Activated CD8-positive, alpha-beta memory T cell treated with anti-CD3 and anti-CD28 coated beads for 48 hours (primary cell): Measurements from ENCODE around the gene CMTM4.
"Not testable (repeated sequence)": the region's sequence is repeated elsewhere in the genome, so short reads cannot be mapped to it uniquely, and the experiment has no call there.

Source experiments
- DNase-seq, 3 experiments: peaks; one replicate each; pipeline ENCODE4 v3.0.0-alpha.2; 2020; ENCODE audit warnings: low read depth in 2 of 3, low spot score in 2 of 3

The CMTM4 gene

GRCh38 chr16:66596986-66597848, 99.3 kb downstream of the CMTM4 start:
- no peak for DNase-seq

GRCh38 chr16:66596559-66596958, 100.0 kb downstream of the CMTM4 start:
- not testable (repeated sequence) for DNase-seq

GRCh38 chr16:66594739-66595138, 101.8 kb downstream of the CMTM4 start:
- no peak for DNase-seq

GRCh38 chr16:66592814-66593213, 103.7 kb downstream of the CMTM4 start:
- DNase-seq, result no peak

- DNase-seq, result no peak
These were observed 104.3 kb downstream of the CMTM4 start for GRCh38 chr16:66592241-66592640.

GRCh38 chr16:66591018-66591417, 105.5 kb downstream of the CMTM4 start:
- DNase-seq, result no peak

GRCh38 chr16:66590322-66590721, 106.2 kb downstream of the CMTM4 start:
- DNase-seq, result no peak

- no peak for DNase-seq
These were observed 107.4 kb downstream of the CMTM4 start for GRCh38 chr16:66588981-66589713.

GRCh38 chr16:66587881-66588600, 108.5 kb downstream of the CMTM4 start:
- no peak for DNase-seq

GRCh38 chr16:66585481-66586239, 110.9 kb downstream of the CMTM4 start:
- DNase-seq, result no peak

GRCh38 chr16:66581246-66581952, 115.1 kb downstream of the CMTM4 start:
- no peak for DNase-seq

- DNase-seq, result no peak
These were observed 115.8 kb downstream of the CMTM4 start for GRCh38 chr16:66580605-66581209.

- DNase-seq, result no peak
These were observed 117.7 kb downstream of the CMTM4 start, which contains the start of gene CMTM2 for GRCh38 chr16:66578651-66579531. CMTM2 (plus strand) TSS chr16:66579463; CDS start chr16:66579608, 145 bp downstream.

- DNase-seq, result no peak
These were observed 120.2 kb downstream of the CMTM4 start for GRCh38 chr16:66576296-66576695.

GRCh38 chr16:66575060-66575459, 121.5 kb downstream of the CMTM4 start:
- DNase-seq, result no peak

GRCh38 chr16:66574531-66574930, 122.0 kb downstream of the CMTM4 start:
- DNase-seq, result no peak

GRCh38 chr16:66574081-66574480, 122.5 kb downstream of the CMTM4 start:
- no peak for DNase-seq

- DNase-seq, result no peak
These were observed 124.2 kb downstream of the CMTM4 start for GRCh38 chr16:66572356-66572755.
